Measurements from ENCODE around the gene ZNF547.

Gene ZNF547

DNA sequence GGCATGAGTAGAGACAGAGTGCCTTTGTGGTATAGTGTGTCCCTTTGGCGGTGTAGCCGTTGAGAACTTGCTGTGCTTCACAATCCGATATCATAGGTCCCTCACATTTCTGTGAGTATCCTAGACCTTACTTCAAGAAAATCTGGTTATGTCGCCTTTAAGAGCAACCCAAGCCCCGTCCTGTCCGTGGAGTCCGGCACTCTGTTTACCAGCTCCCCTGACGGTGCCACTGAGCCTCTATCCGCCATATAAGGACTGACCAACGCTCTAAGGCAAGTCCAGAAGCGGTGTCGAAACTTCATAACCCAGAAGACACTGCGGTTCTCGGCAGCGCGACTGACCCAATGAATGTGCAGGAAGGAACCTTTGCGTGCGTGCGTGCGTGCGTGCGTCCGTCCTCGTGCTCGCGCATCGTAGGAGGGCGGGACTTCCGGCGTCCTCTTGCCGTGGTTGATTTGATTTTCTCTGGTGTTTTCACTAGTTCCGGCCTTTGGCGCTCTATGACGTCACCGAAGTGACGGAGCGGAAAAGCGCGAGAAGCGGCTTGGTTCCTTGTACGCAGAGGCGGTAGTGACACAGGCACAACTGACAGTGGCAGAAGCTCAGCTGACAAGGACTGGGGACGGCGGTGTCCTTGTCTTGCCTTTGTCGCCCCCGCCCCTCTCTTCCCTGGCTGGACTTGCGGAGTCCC lies at the start of gene ZNF547, which contains the start of gene TRAPPC2B:
Gene ZNF547 (plus strand): TSS at position 555 of the 691 bp plus-strand sequence. CDS start 5,005 bp downstream, outside the sequence.
Gene TRAPPC2B (plus strand): TSS at position 555 of the 691 bp plus-strand sequence. CDS start 1,283 bp downstream, outside the sequence.
- peak; percentile 98 for DNase-seq

DNA sequence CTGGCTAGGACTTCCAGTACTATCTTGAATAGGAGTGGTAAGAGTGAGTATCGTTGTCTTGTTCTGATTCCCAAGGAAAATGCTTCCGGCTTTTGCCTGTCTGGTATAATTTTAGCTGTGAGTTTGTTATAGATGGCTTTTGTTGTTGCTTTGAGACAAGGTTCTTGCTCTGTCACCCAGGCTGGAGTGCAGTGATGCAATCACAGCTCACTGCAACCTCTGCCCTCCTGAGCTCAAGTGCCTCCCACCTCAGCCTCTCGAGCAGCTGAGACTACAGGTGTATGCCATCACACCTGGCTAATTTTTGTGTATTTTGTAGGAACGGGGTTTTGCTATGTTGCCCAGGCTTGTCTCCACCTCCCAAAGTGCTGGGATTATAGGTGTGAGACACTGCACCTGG lies 49.2 kb upstream of the ZNF547 start:
- DNase-seq: no peak

- no peak for DNase-seq
Measured at GRCh38 chr19:57317503-57317902, 45.8 kb upstream of the ZNF547 start.

DNA sequence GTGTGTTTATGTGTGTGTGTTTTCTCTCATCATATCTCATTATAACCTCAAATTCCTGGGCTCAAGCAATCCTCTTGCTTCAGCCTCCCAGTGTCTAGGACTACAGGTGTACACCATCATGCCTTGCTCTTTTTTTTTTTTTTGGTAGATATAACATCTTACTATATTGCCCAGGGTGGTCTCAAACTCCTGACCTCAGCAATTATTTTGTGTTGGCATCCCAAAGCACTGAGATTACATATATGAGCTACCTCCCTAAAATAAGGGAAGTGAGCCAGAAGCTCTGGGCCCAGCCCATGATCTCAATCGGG lies 43.5 kb upstream of the ZNF547 start:
- no peak for DNase-seq

DNA sequence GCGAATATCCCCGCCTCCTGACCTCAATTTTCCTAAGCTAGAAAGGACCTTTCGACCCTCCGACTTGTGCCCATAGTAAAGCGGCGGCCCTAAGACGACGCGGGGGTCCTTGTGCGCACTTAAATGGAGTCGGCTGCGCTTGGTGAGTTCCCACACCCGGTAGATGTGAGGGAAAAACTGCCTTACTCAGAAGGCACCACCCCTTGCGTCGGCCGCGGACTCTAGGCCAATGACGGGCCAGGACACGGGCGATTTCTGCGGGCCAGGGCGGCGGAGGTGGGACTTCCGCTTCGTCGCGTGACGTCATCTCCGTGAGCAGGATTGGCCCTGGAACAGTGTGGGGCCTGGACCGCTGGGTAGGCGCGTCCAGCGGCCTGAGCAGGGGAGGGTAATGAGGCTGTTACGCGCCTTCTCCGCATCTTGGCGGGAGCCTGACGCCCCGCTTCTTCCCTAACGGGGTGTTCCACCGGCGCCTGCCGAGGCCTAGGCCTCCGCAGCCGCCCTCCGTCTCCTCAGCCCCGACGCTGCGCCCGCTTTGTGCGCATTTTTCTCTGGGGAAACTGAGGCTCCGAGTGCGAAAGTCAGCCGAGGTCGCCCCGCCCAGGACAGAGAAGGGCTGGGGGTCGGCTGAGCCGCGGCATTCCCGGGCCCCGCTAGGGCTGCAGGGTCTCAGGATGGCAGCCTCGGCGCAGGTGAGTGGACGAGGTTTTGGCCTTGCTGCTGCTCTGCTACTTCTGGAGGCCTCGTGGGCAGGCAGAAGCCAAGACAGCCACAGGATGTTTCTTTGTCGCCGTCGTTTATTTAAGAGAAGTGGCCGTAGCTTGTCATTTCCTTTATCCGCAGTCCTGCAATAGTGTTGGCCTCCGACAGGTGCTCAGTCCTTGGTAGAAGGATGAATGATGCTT lies 42.9 kb upstream of the ZNF547 start, which contains the start of gene ZNF543:
Gene ZNF543 (plus strand): TSS at position 293 of the 905 bp plus-strand sequence. CDS start 382 bp downstream, at position 675.
- DNase-seq: peak; percentile 96

GRCh38 chr19:57321116-57321515 lies 42.2 kb upstream of the ZNF547 start:
- no peak for DNase-seq

- peak; percentile 6 for DNase-seq
Measured at GRCh38 chr19:57321751-57322150, 41.6 kb upstream of the ZNF547 start.

GRCh38 chr19:57324992-57325391 lies 38.4 kb upstream of the ZNF547 start:
- DNase-seq: no peak

- DNase-seq: no peak
Measured at GRCh38 chr19:57327993-57328392, 35.4 kb upstream of the ZNF547 start.

GRCh38 chr19:57334191-57334590 lies 29.2 kb upstream of the ZNF547 start:
- DNase-seq: no peak

GRCh38 chr19:57338877-57339276 lies 24.5 kb upstream of the ZNF547 start:
- DNase-seq: no peak

DNA sequence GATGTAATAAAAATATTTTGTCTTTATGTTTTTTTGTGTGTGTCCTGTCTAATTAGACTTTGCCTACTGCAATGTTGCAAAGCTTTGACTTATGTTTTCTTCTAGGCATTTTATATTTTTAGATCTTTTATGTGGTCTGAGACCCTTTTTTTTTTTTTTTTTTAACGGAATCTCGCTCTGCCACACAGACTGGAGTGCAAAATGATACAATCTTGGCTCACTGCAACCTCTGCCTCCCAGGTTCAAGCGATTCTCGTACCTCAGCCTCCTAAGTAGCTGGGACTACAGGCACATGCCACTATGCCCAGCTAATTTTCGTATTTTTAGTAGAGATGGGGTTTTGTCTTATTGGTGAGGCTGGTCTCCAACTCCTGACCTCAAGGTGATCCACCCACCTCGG lies 20.8 kb upstream of the ZNF547 start:
- DNase-seq: no peak

- DNase-seq: no peak
Measured at GRCh38 chr19:57348136-57348535, 15.2 kb upstream of the ZNF547 start.

DNA sequence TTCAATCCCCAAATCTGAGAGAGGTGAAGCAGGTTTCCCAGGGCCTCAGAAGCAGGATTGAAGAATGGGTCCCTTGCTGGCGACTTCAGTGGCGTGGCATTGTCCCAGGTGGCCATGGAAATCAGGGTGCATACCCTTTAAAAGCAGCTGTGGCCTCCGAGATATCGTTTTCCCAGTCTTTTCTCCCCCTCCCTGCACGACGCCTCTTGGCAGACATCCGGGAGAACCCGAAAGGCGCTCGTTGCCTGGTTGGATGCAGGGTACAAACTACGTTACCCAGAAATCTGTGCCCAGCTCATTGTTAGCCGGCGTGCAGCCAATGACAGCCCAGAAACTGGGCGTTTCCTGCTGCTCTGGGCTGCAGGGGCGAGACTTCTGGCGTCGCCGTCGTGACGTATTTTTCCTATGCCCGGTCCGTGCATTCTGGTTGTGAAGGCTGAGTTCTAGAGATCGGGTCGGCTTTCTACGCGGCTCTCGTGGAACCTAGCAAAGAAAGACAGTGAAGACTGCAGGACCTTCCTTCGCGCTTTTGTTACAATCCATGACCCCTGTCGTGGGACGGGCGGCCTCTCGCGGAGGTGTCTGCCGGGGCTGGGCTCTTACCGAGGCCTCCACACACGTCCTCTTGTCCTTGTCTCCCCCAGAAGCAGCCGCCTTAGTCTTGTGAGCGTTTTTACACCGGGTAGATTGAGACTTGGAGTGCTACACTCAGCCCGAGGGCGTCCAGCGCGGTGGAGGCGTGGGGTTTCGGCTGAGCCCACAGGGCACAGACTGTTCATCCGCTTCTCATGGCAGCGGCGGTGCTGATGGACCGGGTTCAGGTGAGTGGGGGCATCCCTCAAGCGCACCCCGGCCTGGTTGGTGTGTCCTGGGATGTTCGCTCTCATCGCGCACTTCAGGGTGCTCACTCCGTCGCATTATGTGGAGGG lies 12.2 kb upstream of the ZNF547 start, which contains the start of gene ZNF304:
Gene ZNF304 (plus strand): TSS at position 395 of the 929 bp plus-strand sequence. CDS start 394 bp downstream, at position 789.
- DNase-seq: peak; percentile 93

GRCh38 chr19:57351867-57352266 lies 11.5 kb upstream of the ZNF547 start:
- no peak for DNase-seq

DNA sequence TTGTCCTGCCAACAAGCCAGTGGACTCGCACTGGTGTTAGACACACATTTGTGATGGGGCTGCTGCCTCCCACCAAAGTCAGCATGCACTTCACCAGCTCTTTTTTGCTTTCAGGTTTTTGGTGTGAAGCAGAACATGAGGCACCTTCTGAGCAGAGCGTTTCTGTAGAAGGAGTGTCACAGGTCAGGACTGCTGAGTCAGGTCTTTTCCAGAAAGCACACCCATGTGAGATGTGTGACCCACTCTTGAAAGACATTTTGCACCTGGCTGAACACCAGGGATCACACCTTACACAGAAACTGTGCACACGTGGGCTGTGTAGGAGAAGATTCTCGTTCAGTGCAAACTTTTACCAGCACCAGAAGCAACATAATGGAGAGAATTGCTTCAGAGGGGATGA lies 7.4 kb upstream of the ZNF547 start:
- DNase-seq: no peak

GRCh38 chr19:57357406-57357805 lies 5.9 kb upstream of the ZNF547 start:
- DNase-seq: no peak

- no peak for DNase-seq
Measured at GRCh38 chr19:57359300-57359699, 4.1 kb upstream of the ZNF547 start.

DNA sequence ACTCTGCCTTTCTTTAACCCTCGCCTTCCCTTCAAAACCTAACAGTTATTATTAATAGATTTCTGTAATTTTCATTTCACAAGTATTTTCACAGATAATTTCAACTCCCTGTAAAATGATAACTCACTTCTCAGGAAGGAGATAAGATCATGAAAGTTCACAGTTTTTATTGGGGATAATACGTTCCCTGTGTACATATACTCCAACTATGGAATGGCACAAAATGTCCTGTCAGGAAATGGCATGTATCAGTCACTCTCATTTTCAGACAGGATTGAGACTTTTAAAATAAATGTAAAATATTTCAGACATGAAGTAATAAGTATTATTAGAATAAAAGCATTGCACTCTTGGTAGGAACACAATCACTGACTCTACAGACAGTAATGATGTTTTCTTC lies 932 bp upstream of the ZNF547 start:
- no peak for DNase-seq

- DNase-seq: no peak
Measured at GRCh38 chr19:57363688-57364181, 384 bp downstream of the ZNF547 start.

- no peak for DNase-seq
Measured at GRCh38 chr19:57366776-57367175, 3.4 kb downstream of the ZNF547 start.

GRCh38 chr19:57374179-57374578 lies 10.8 kb downstream of the ZNF547 start:
- DNase-seq: no peak
